ENCODE measurements around the gene SELENOF. TPM values are rescaled to one million over a fixed set of nuclear protein-coding genes. Genes with fewer than 3 reads are reported as not detected.

The SELENOF gene
- total and polyA plus RNA-seq, 7 experiments from 2014 or later, result 109 to 361 (median 139) TPM

GRCh38 chr1:86846164-86846647, 67.7 kb downstream of the SELENOF start:
- no peak overlapping the region for H3K27ac ChIP-seq (ENCODE audit: low read depth, low read length)
- no peaks in the 10 kb centered on the region for H3K27me3 ChIP-seq (ENCODE audit: control insufficient read depth in 2 of 2, insufficient read depth in 2 of 2, low read length in 2 of 2)
- Mint-ChIP-seq H3K4me1 (peaks cover 0 to 2% (median 0%) of the 10 kb centered on the region in 7 donors), H3K27me3 (peaks cover 0 to 3% (median 0%) of the 10 kb centered on the region in 5 donors), H3K4me3 (no peak overlapping the region), H3K36me3 (no peaks in the 10 kb centered on the region), H3K9me3 (no peaks in the 10 kb centered on the region), H3K27ac (no peak overlapping the region)
- no peak overlapping the region for H3K4me3 ChIP-seq (ENCODE audit: low read length)
- H3K36me3 ChIP-seq (ENCODE audit: control insufficient read depth in 2 of 3, insufficient read depth in 3 of 3, low read length in 3 of 3), result no peaks in the 10 kb centered on the region
- POLR2A ChIA-PET, result no interaction called here
- no peaks in the 10 kb centered on the region for H3K9me3 ChIP-seq (ENCODE audit: control insufficient read depth in 2 of 3, low read length in 3 of 3)
- H3K4me1 ChIP-seq (ENCODE audit: control insufficient read depth in 2 of 2, insufficient read depth in 2 of 2, low read length in 2 of 2), result no peaks in the 10 kb centered on the region
- CTCF ChIA-PET, result no interaction called here
- ATAC-seq (no peak), DNase-seq (no peak)
- intact Hi-C loops (cut with micrococcal nuclease), result no loop called here

- H3K27me3 Mint-ChIP-seq, result peaks cover 0 to 3% (median 0%) of the 10 kb centered on the region in 5 donors
- H3K27ac ChIP-seq (ENCODE audit: low read depth, low read length), result no peak overlapping the region
- intact Hi-C loops (cut with micrococcal nuclease), result no loop called here
Measured at GRCh38 chr1:86845514-86845913, 68.4 kb downstream of the SELENOF start.

GRCh38 chr1:86841116-86841515, 72.8 kb downstream of the SELENOF start:
- no peak for DNase-seq
- no peak overlapping the region for H3K27ac Mint-ChIP-seq
- no peak for ATAC-seq
- Histone ChIP-seq H3K27me3 (ENCODE audit: control insufficient read depth in 2 of 2, insufficient read depth in 2 of 2, low read length in 2 of 2) (no peaks in the 10 kb centered on the region), H3K27ac (ENCODE audit: low read depth, low read length) (no peak overlapping the region), H3K9me3 (ENCODE audit: control insufficient read depth in 2 of 3, low read length in 3 of 3) (no peaks in the 10 kb centered on the region), H3K4me3 (ENCODE audit: low read length) (no peak overlapping the region), H3K4me1 (ENCODE audit: control insufficient read depth in 2 of 2, insufficient read depth in 2 of 2, low read length in 2 of 2) (no peaks in the 10 kb centered on the region), H3K36me3 (ENCODE audit: control insufficient read depth in 2 of 3, insufficient read depth in 3 of 3, low read length in 3 of 3) (no peaks in the 10 kb centered on the region)
- H3K36me3 Mint-ChIP-seq, result no peaks in the 10 kb centered on the region
- H3K4me1 Mint-ChIP-seq, result peaks cover 0 to 2% (median 0%) of the 10 kb centered on the region in 7 donors
- CTCF ChIA-PET, result no interaction called here
- H3K4me3 Mint-ChIP-seq, result no peak overlapping the region
- POLR2A ChIA-PET, result no interaction called here
- no peaks in the 10 kb centered on the region for H3K9me3 Mint-ChIP-seq
- H3K27me3 Mint-ChIP-seq, result peaks cover 0 to 5% (median 0%) of the 10 kb centered on the region in 5 donors
- intact Hi-C loops (cut with micrococcal nuclease), result no loop called here

More at GRCh38 chr1:86845514-86845913, 68.4 kb downstream of the SELENOF start:
- POLR2A ChIA-PET, result no interaction called here
- Histone ChIP-seq H3K27me3 (ENCODE audit: control insufficient read depth in 2 of 2, insufficient read depth in 2 of 2, low read length in 2 of 2) (no peaks in the 10 kb centered on the region), H3K4me3 (ENCODE audit: low read length) (no peak overlapping the region), H3K4me1 (ENCODE audit: control insufficient read depth in 2 of 2, insufficient read depth in 2 of 2, low read length in 2 of 2) (no peaks in the 10 kb centered on the region), H3K9me3 (ENCODE audit: control insufficient read depth in 2 of 3, low read length in 3 of 3) (no peaks in the 10 kb centered on the region), H3K36me3 (ENCODE audit: control insufficient read depth in 2 of 3, insufficient read depth in 3 of 3, low read length in 3 of 3) (no peaks in the 10 kb centered on the region)
- H3K9me3 Mint-ChIP-seq, result no peaks in the 10 kb centered on the region
- DNase-seq (no peak), ATAC-seq (no peak)
- no peak overlapping the region for H3K4me3 Mint-ChIP-seq
- H3K4me1 Mint-ChIP-seq, result peaks cover 0 to 2% (median 0%) of the 10 kb centered on the region in 7 donors
- H3K27ac Mint-ChIP-seq, result no peak overlapping the region
- H3K36me3 Mint-ChIP-seq, result no peaks in the 10 kb centered on the region
- CTCF ChIA-PET, result no interaction called here

- Mint-ChIP-seq H3K4me3 (no peak overlapping the region), H3K36me3 (no peaks in the 10 kb centered on the region), H3K27me3 (peaks cover 0 to 7% (median 0%) of the 10 kb centered on the region in 5 donors), H3K9me3 (no peaks in the 10 kb centered on the region), H3K4me1 (peaks cover 0 to 7% (median 0%) of the 10 kb centered on the region in 7 donors), H3K27ac (no peak overlapping the region)
- DNase-seq, result peak; percentile 9 to 69 (median 60)
- no peaks in the 10 kb centered on the region for H3K27me3 ChIP-seq (ENCODE audit: control insufficient read depth in 2 of 2, insufficient read depth in 2 of 2, low read length in 2 of 2)
- no peak overlapping the region for H3K27ac ChIP-seq (ENCODE audit: low read depth, low read length)
- CTCF ChIA-PET, result interaction anchor here (0.7 to 4.3 kb wide), 9 partner anchors 109 to 255 kb away, joined by 3 to 44 read pairs (median 3); no protein-coding TSS in a partner anchor
- POLR2A ChIA-PET, result no interaction called here
- no peaks in the 10 kb centered on the region for H3K36me3 ChIP-seq (ENCODE audit: control insufficient read depth in 2 of 3, insufficient read depth in 3 of 3, low read length in 3 of 3)
- intact Hi-C loops (cut with micrococcal nuclease), result loop anchor here (1.0 to 5.0 kb wide), 7 partner anchors 79 to 453 kb away; partner anchors contain the start of genes HS2ST1 (in 1 of the 2), SELENOF (in 1 of the 2) and SH3GLB1 (in 1 of the 2)
- H3K4me1 ChIP-seq (ENCODE audit: control insufficient read depth in 2 of 2, insufficient read depth in 2 of 2, low read length in 2 of 2), result no peaks in the 10 kb centered on the region
- no peaks in the 10 kb centered on the region for H3K9me3 ChIP-seq (ENCODE audit: control insufficient read depth in 2 of 3, low read length in 3 of 3)
- peak; percentile 84 for ATAC-seq
- H3K4me3 ChIP-seq (ENCODE audit: low read length), result no peak overlapping the region
Measured at GRCh38 chr1:86833461-86834215, 80.3 kb downstream of the SELENOF start.

- ChIA-PET CTCF (interaction anchor here (4.3 kb wide), 1 partner anchor 251 kb away, joined by 44 read pairs; no protein-coding TSS in a partner anchor), POLR2A (no interaction called here)
- H3K4me1 Mint-ChIP-seq, result peaks cover 0 to 7% (median 0%) of the 10 kb centered on the region in 7 donors
- peaks cover 0 to 7% (median 0%) of the 10 kb centered on the region in 5 donors for H3K27me3 Mint-ChIP-seq
- intact Hi-C loops (cut with micrococcal nuclease), result loop anchor here (5.0 kb wide), 2 partner anchors 80 to 195 kb away; partner anchors contain the start of genes HS2ST1 (in 1 of the 2) and SELENOF (in 1 of the 2)
- no peaks in the 10 kb centered on the region for H3K27me3 ChIP-seq (ENCODE audit: control insufficient read depth in 2 of 2, insufficient read depth in 2 of 2, low read length in 2 of 2)
- ATAC-seq (no peak), DNase-seq (no peak)
- no peaks in the 10 kb centered on the region for H3K36me3 Mint-ChIP-seq
- no peak overlapping the region for H3K27ac ChIP-seq (ENCODE audit: low read depth, low read length)
- no peaks in the 10 kb centered on the region for H3K9me3 ChIP-seq (ENCODE audit: control insufficient read depth in 2 of 3, low read length in 3 of 3)
- H3K9me3 Mint-ChIP-seq, result no peaks in the 10 kb centered on the region
- H3K27ac Mint-ChIP-seq, result peak overlapping the region in 1 of 9 donors; percentile 12
- H3K4me3 ChIP-seq (ENCODE audit: low read length), result no peak overlapping the region
- no peak overlapping the region for H3K4me3 Mint-ChIP-seq
- H3K36me3 ChIP-seq (ENCODE audit: control insufficient read depth in 2 of 3, insufficient read depth in 3 of 3, low read length in 3 of 3), result no peaks in the 10 kb centered on the region
- H3K4me1 ChIP-seq (ENCODE audit: control insufficient read depth in 2 of 2, insufficient read depth in 2 of 2, low read length in 2 of 2), result no peaks in the 10 kb centered on the region
Measured at GRCh38 chr1:86832433-86832832, 81.5 kb downstream of the SELENOF start.

GRCh38 chr1:86829321-86829720, 84.6 kb downstream of the SELENOF start:
- no peak for ATAC-seq
- CTCF ChIA-PET, result interaction anchor here (0.6 to 1.0 kb wide), 2 partner anchors 138 to 216 kb away, joined by 3 read pairs; no protein-coding TSS in a partner anchor
- no peak overlapping the region for H3K27ac ChIP-seq (ENCODE audit: low read depth, low read length)
- Mint-ChIP-seq H3K36me3 (no peaks in the 10 kb centered on the region), H3K27ac (no peak overlapping the region), H3K9me3 (no peaks in the 10 kb centered on the region), H3K27me3 (peaks cover 0 to 4% (median 0%) of the 10 kb centered on the region in 5 donors), H3K4me3 (no peak overlapping the region), H3K4me1 (peaks cover 0 to 7% (median 0%) of the 10 kb centered on the region in 7 donors)
- H3K9me3 ChIP-seq (ENCODE audit: control insufficient read depth in 2 of 3, low read length in 3 of 3), result no peaks in the 10 kb centered on the region
- H3K4me1 ChIP-seq (ENCODE audit: control insufficient read depth in 2 of 2, insufficient read depth in 2 of 2, low read length in 2 of 2), result no peaks in the 10 kb centered on the region
- POLR2A ChIA-PET, result no interaction called here
- no peaks in the 10 kb centered on the region for H3K36me3 ChIP-seq (ENCODE audit: control insufficient read depth in 2 of 3, insufficient read depth in 3 of 3, low read length in 3 of 3)
- no peaks in the 10 kb centered on the region for H3K27me3 ChIP-seq (ENCODE audit: control insufficient read depth in 2 of 2, insufficient read depth in 2 of 2, low read length in 2 of 2)
- H3K4me3 ChIP-seq (ENCODE audit: low read length), result no peak overlapping the region
- DNase-seq, result no peak
- intact Hi-C loops (cut with micrococcal nuclease), result no loop called here
